ENCODE results near the gene COL1A1. TPM values are rescaled to one million over a fixed set of nuclear protein-coding genes. Genes with fewer than 3 reads are reported as not detected.

The COL1A1 gene
- total RNA-seq, 1 experiment from 2014 or later, result 23.4 TPM

GRCh38 chr17:50148226-50149090 is 53.0 kb downstream of the COL1A1 start:
- Mint-ChIP-seq H3K9me3 (ENCODE audit: unreplicated experiment) (no peaks in the 10 kb centered on the region), H3K4me1 (ENCODE audit: low read depth, unreplicated experiment) (peaks cover 39% of the 10 kb centered on the region), H3K27ac (ENCODE audit: unreplicated experiment) (peak overlapping the region; percentile 77), H3K4me3 (ENCODE audit: unreplicated experiment) (peak overlapping the region; percentile 81), H3K27me3 (ENCODE audit: insufficient read depth, unreplicated experiment) (no peaks in the 10 kb centered on the region), H3K36me3 (ENCODE audit: insufficient read depth, unreplicated experiment) (peaks cover 20% of the 10 kb centered on the region)
- peaks cover 9% of the 10 kb centered on the region; the same call in 1 of the 2 replicates for H3K36me3 ChIP-seq (ENCODE audit: control insufficient read depth, insufficient read depth, low read length)
- no TSS peak for BruUV-seq (replicated peaks)
- H3K9me3 ChIP-seq, result no peaks in the 10 kb centered on the region
- peak overlapping the region; percentile 69 for H3K4me3 ChIP-seq (ENCODE audit: low read depth, low read length)
- peaks cover 34% of the 10 kb centered on the region for H3K4me1 ChIP-seq
- intact Hi-C loops (cut with micrococcal nuclease; ENCODE audit: unreplicated experiment), result loop anchor here (1.0 kb wide), 1 partner anchor 8 kb away; no protein-coding TSS in a partner anchor
- POLR2A ChIA-PET, result interaction anchor here (0.7 kb wide), 1 partner anchor 259 kb away, joined by 4 read pairs; no protein-coding TSS in a partner anchor
- peak; percentile 92 to 93 for DNase-seq
- CTCF ChIA-PET, result interaction anchor here (0.6 to 2.2 kb wide), 12 partner anchors 9 to 279 kb away, joined by 3 to 8 read pairs (median 4); no protein-coding TSS in a partner anchor
- no peaks in the 10 kb centered on the region for H3K27me3 ChIP-seq (replicated peaks; ENCODE audit: control insufficient read depth, insufficient read depth, low read length)
- peak; percentile 22 to 83 for TF ChIP-seq CTCF (IDR thresholded peaks at IDR 0.05; ENCODE audit: insufficient read depth in 1 of 2, low read depth in 1 of 2, low read length in 1 of 2, severe bottlenecking in 1 of 2, unreplicated experiment in 1 of 2)

- Histone ChIP-seq H3K4me1 (peaks cover 34% of the 10 kb centered on the region), H3K9me3 (no peaks in the 10 kb centered on the region), H3K4me3 (ENCODE audit: low read depth, low read length) (peak overlapping the region; percentile 3; the same call in 1 of the 2 replicates), H3K36me3 (ENCODE audit: control insufficient read depth, insufficient read depth, low read length) (peaks cover 9% of the 10 kb centered on the region; the same call in 1 of the 2 replicates), H3K27me3 (replicated peaks; ENCODE audit: control insufficient read depth, insufficient read depth, low read length) (no peaks in the 10 kb centered on the region)
- Mint-ChIP-seq H3K4me3 (ENCODE audit: unreplicated experiment) (peak overlapping the region; percentile 81), H3K27ac (ENCODE audit: unreplicated experiment) (peak overlapping the region; percentile 77), H3K36me3 (ENCODE audit: insufficient read depth, unreplicated experiment) (peaks cover 20% of the 10 kb centered on the region), H3K9me3 (ENCODE audit: unreplicated experiment) (no peaks in the 10 kb centered on the region), H3K4me1 (ENCODE audit: low read depth, unreplicated experiment) (peaks cover 39% of the 10 kb centered on the region), H3K27me3 (ENCODE audit: insufficient read depth, unreplicated experiment) (no peaks in the 10 kb centered on the region)
- peak in 1 of 2 experiments; percentile 74 for DNase-seq
- intact Hi-C loops (cut with micrococcal nuclease; ENCODE audit: unreplicated experiment), result loop anchor here (1.0 to 2.0 kb wide), 2 partner anchors 8 to 15 kb away; no protein-coding TSS in a partner anchor
- BruUV-seq (replicated peaks), result no TSS peak
- TF ChIP-seq CTCF (IDR thresholded peaks at IDR 0.05; ENCODE audit: insufficient read depth in 1 of 2, low read depth in 1 of 2, low read length in 1 of 2, severe bottlenecking in 1 of 2, unreplicated experiment in 1 of 2), result no peak
- ChIA-PET CTCF (interaction anchor here (0.6 to 2.2 kb wide), 10 partner anchors 9 to 278 kb away, joined by 3 to 8 read pairs (median 4); no protein-coding TSS in a partner anchor), POLR2A (interaction anchor here (0.6 to 0.7 kb wide), 2 partner anchors 258 to 388 kb away, joined by 4 to 9 read pairs; no protein-coding TSS in a partner anchor)
These were observed 53.6 kb downstream of the COL1A1 start for GRCh38 chr17:50147841-50148225.

Data from Caco-2 (cell line).